Prostate gland (tissue), 2 donors: Measurements from ENCODE around the gene ABHD11. TPM values are rescaled to one million over a fixed set of nuclear protein-coding genes. Genes with fewer than 3 reads are reported as not detected.

Source experiments
- DNase-seq: peaks from one replicate; pipeline ENCODE4 v3.0.0-alpha.2; 2019; ENCODE audit warnings: low spot score
- H3K27ac ChIP-seq, 2 donors: fragments of 200-600 bp; sonication (generic); 2 replicates each; pipeline ENCODE4 v1.5.1; 2017 to 2019
- H3K27me3 ChIP-seq: fragments of 200-600 bp; sonication (generic); replicated peaks from 2 replicates; pipeline ENCODE4 v1.5.1; 2019; ENCODE audit not compliant: insufficient read depth
- H3K36me3 ChIP-seq, 2 donors: fragments of 200-600 bp; sonication (generic); 1 replicate in 1 of 2; 2 replicates in 1 of 2; pipeline versions ENCODE4 v1.5.1 to v1.8.1; 2017 to 2019
- H3K4me1 ChIP-seq: fragments of 200-600 bp; sonication (generic); replicated peaks from 2 replicates; pipeline ENCODE4 v1.5.1; 2019
- H3K4me3 ChIP-seq, 2 donors: fragments of 200-600 bp; sonication (generic); 2 replicates each; pipeline ENCODE4 v1.5.1; 2017 to 2019
- H3K9me3 ChIP-seq: fragments of 200-600 bp; sonication (generic); 2 replicates; pipeline ENCODE4 v1.5.1; 2017
- POLR2A ChIP-seq: fragments of 450-650 bp; IDR thresholded peaks from one replicate; pipeline ENCODE4 v1.6.1; 2016; ENCODE audit warnings: antibody characterized with exemption, mild to moderate bottlenecking
- POLR2AphosphoS5 ChIP-seq: sonication (generic); formaldehyde crosslinking; IDR thresholded peaks from one replicate; pipeline ENCODE4 v1.6.1; 2017; ENCODE audit warnings: antibody characterized with exemption
- WGBS: methylation state at CpG from one replicate; pipeline ENCODE4 v1.1.5; 2018; 5-methylcytosine and 5-hydroxymethylcytosine counted together
- intact Hi-C: fragments of 100-400 bp; cut with DNase I; formaldehyde crosslinking; loops from one replicate; pipeline ENCODE4 v1.14.2; 2022
- total RNA-seq, 2 donors: library from RNA; depleted of rRNA; stranded (reverse); fragments of >200 nt; gene quantifications; one replicate each; pipeline ENCODE4 v1.1.0, GENCODE V29; 2016
- TF ChIP-seq, protein P1 (sequence below), 4 experiments: fragments of 200-600 bp in 2 of 4; fragments of 450-650 bp in 2 of 4; sonication (generic) in 2 of 4; IDR thresholded peaks; 1 replicate in 3 of 4; 2 replicates in 1 of 4; pipeline ENCODE4 v1.5.1; 2016 to 2019; ENCODE audit warnings: antibody characterized with exemption in 4 of 4, mild to moderate bottlenecking in 2 of 4, moderate library complexity in 2 of 4

Gene ABHD11
- total RNA-seq, 2 donors from 2014 or later: 55.2 to 87.8 TPM

GRCh38 chr7:73740212-73740611, 1.6 kb upstream of the ABHD11 start:
- peaks cover 25% of the 10 kb centered on the region for H3K4me1 ChIP-seq
- H3K36me3 ChIP-seq: no peaks in the 10 kb centered on the region
- intact Hi-C loops: loop anchor here (5.0 kb wide), 1 partner anchor 112 kb away; no protein-coding TSS in a partner anchor
- no peak for DNase-seq
- H3K9me3 ChIP-seq: no peaks in the 10 kb centered on the region
- no peak overlapping the region for H3K4me3 ChIP-seq
- peak overlapping the region; percentile 94 to 98 for H3K27ac ChIP-seq
- TF ChIP-seq, protein P1, sequence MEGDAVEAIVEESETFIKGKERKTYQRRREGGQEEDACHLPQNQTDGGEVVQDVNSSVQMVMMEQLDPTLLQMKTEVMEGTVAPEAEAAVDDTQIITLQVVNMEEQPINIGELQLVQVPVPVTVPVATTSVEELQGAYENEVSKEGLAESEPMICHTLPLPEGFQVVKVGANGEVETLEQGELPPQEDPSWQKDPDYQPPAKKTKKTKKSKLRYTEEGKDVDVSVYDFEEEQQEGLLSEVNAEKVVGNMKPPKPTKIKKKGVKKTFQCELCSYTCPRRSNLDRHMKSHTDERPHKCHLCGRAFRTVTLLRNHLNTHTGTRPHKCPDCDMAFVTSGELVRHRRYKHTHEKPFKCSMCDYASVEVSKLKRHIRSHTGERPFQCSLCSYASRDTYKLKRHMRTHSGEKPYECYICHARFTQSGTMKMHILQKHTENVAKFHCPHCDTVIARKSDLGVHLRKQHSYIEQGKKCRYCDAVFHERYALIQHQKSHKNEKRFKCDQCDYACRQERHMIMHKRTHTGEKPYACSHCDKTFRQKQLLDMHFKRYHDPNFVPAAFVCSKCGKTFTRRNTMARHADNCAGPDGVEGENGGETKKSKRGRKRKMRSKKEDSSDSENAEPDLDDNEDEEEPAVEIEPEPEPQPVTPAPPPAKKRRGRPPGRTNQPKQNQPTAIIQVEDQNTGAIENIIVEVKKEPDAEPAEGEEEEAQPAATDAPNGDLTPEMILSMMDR (IDR thresholded peaks at IDR 0.05): no peak
- TF ChIP-seq POLR2AphosphoS5 (no peak), POLR2A (no peak)
- H3K27me3 ChIP-seq: no peaks in the 10 kb centered on the region
- WGBS: 90% methylated on average over 7 of the region's 7 CpGs

DNA sequence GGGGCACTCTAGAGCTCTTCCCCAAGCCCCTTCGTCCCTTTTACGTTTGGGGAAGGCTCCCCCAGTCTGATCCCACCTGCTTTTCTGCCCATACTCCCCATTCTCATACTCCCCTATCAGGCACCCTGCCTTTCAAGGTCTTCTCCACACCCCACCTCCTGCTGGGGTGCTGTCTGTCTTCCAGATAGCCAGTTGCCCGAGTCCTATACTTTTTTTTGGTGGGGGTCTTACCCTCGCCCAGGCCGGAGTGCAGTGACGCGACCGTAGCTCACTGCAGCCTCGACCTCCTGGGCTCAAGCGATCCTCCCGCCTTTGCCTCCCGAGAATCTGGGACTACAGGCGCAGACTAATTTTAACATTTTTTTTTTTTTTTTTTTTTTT, 775 bp upstream of the ABHD11 start:
- 57% methylated on average over 13 of the region's 13 CpGs for WGBS
- no peaks in the 10 kb centered on the region for H3K9me3 ChIP-seq
- intact Hi-C loops: no loop called here
- peak overlapping the region; percentile 69 to 80 for H3K4me3 ChIP-seq
- no peaks in the 10 kb centered on the region for H3K36me3 ChIP-seq
- TF ChIP-seq POLR2A (no peak), POLR2AphosphoS5 (no peak)
- TF ChIP-seq, protein P1 (IDR thresholded peaks at IDR 0.05): no peak
- DNase-seq: no peak
- peak overlapping the region; percentile 94 to 98 for H3K27ac ChIP-seq
- no peaks in the 10 kb centered on the region for H3K27me3 ChIP-seq
- H3K4me1 ChIP-seq: peaks cover 25% of the 10 kb centered on the region

DNA sequence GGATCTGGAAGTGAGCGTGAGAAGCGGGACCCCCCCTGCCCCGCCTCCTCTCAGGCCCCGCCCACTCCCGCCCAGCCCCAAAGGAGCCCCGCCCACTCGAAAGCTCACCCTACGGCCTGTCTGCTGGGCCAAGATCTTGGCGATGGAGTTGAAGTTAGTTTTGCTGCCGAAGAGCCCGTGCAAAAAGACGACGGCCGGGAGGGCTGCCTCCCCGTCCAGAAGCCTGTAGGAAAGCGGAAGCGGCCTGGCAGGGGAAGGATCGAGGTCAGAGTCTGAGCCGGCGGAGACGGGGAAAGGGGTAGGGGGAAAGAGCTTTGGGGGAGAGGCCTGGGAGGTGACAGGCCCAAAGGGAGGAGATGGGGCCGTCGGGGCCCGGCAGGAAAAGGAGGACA, 386 bp downstream of the ABHD11 start:
- WGBS: under 1% methylated on average over 24 of the region's 24 CpGs
- no peaks in the 10 kb centered on the region for H3K36me3 ChIP-seq
- DNase-seq: peak; percentile 60
- no peaks in the 10 kb centered on the region for H3K27me3 ChIP-seq
- H3K4me1 ChIP-seq: peaks cover 25% of the 10 kb centered on the region
- TF ChIP-seq POLR2AphosphoS5: no peak
- TF ChIP-seq, protein P1 (IDR thresholded peaks at IDR 0.05): no peak
- TF ChIP-seq POLR2A: no peak
- H3K4me3 ChIP-seq: peak overlapping the region; percentile 69 to 80
- H3K27ac ChIP-seq: peak overlapping the region; percentile 94 to 98
- intact Hi-C loops: no loop called here
- H3K9me3 ChIP-seq: no peaks in the 10 kb centered on the region

GRCh38 chr7:73737491-73738219, 947 bp downstream of the ABHD11 start:
- TF ChIP-seq, protein P1 (IDR thresholded peaks at IDR 0.05): no peak
- TF ChIP-seq POLR2A (no peak), POLR2AphosphoS5 (no peak)
- intact Hi-C loops: no loop called here
- Histone ChIP-seq H3K27ac (peak overlapping the region; percentile 94 to 98), H3K4me1 (peaks cover 19% of the 10 kb centered on the region), H3K36me3 (no peaks in the 10 kb centered on the region), H3K4me3 (peak overlapping the region; percentile 69 to 80), H3K27me3 (no peaks in the 10 kb centered on the region), H3K9me3 (no peaks in the 10 kb centered on the region)
- WGBS: 71% methylated on average over 17 of the region's 17 CpGs
- DNase-seq: no peak

GRCh38 chr7:73736885-73737284, 1.7 kb downstream of the ABHD11 start:
- H3K27me3 ChIP-seq: no peaks in the 10 kb centered on the region
- TF ChIP-seq POLR2A: no peak
- TF ChIP-seq, protein P1 (IDR thresholded peaks at IDR 0.05): no peak
- TF ChIP-seq POLR2AphosphoS5: no peak
- no peak overlapping the region for H3K27ac ChIP-seq
- H3K4me1 ChIP-seq: peaks cover 11% of the 10 kb centered on the region
- no peak overlapping the region for H3K4me3 ChIP-seq
- DNase-seq: no peak
- no peaks in the 10 kb centered on the region for H3K9me3 ChIP-seq
- 91% methylated on average over 14 of the region's 14 CpGs for WGBS
- intact Hi-C loops: no loop called here
- H3K36me3 ChIP-seq: no peaks in the 10 kb centered on the region
